ENCODE results near the gene AKR1C8. TPM values are rescaled to one million over a fixed set of nuclear protein-coding genes. Genes with fewer than 3 reads are reported as not detected.

The AKR1C8 gene
- total RNA-seq, 2 experiments from 2014 or later = 0.18 TPM; not detected in 1

Other genes starting within 250 kb of the AKR1C8 start
- gene AKR1C1, start 221.7 kb downstream of the AKR1C8 start, total RNA-seq = under 1 TPM; 0.79 to 0.83 TPM
- not detected for gene AKR1C2, start 181.3 kb downstream of the AKR1C8 start, total RNA-seq
- 1 to 10 TPM; 3.9 to 4.4 TPM for gene AKR1C3, start 90.7 kb downstream of the AKR1C8 start, total RNA-seq
- not detected for gene AKR1C4, start 11.7 kb upstream of the AKR1C8 start, total RNA-seq
- gene UCN3, start 179.8 kb upstream of the AKR1C8 start, total RNA-seq = not detected
- not detected for gene TUBAL3, start 219.7 kb upstream of the AKR1C8 start, total RNA-seq
- gene NET1, start 227.4 kb upstream of the AKR1C8 start, total RNA-seq = 10 to 100 TPM; 29.9 to 38.6 TPM

All from activated CD8-positive, alpha-beta T cell treated with anti-CD3 and anti-CD28 coated beads, Interleukin-2, amount 10 ng/mL, durations not matched to agents 7 days and 5 days (primary cell).